ENCODE measurements around the gene PAMR1. TPM values are rescaled to one million over a fixed set of nuclear protein-coding genes. Genes with fewer than 3 reads are reported as not detected.
A peak's percentile ranks its signal among the peaks of the same experiment; 100 is the strongest.

PAMR1 gene
- total and polyA plus RNA-seq, 2 experiments from 2014 or later: 119 to 151 TPM

DNA sequence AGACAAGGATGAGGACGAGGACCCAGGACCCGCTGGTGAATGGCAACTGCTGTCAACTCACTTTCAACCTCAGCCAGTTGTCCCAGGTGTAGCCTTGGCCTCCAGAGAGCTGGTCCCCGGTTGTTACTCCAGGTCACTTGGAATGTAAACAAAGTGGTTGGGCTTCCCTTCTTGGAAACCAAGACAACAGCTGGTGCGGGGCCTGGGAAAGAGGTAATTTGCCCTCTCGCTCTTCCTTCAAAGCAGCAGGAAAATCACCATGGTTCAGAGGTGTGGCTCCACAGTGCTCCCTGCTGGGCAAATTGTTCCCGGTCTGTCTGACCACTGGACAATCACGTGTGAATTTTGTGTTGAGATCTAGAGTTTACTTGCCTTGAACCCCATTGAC is 121.0 kb downstream of the PAMR1 start:
- DNase-seq: peak; percentile 68
- H3K4me2 ChIP-seq (ENCODE audit: unreplicated experiment): no peak overlapping the region
- H3K4me3 ChIP-seq: no peak overlapping the region
- peak overlapping the region; percentile 40; the same call in 1 of the 2 replicates for H2AFZ ChIP-seq
- H3K27ac ChIP-seq: no peak overlapping the region
- no peaks in the 10 kb centered on the region for H3K9me2 ChIP-seq (ENCODE audit: insufficient read depth)
- WGBS, 2 experiments (ENCODE audit: low coverage in 1 of 2, low lambda C conversion rate in 2 of 2, missing lambda C conversion rate in 2 of 2): 49 to 55% methylated on average over 7 of the region's 7 CpGs
- H3K36me3 ChIP-seq (ENCODE audit: low read depth): no peaks in the 10 kb centered on the region
- H3K27me3 ChIP-seq (replicated peaks; ENCODE audit: insufficient read depth): no peaks in the 10 kb centered on the region
- H3K79me2 ChIP-seq (ENCODE audit: insufficient read depth): no peaks in the 10 kb centered on the region
- no peak overlapping the region for H3K9ac ChIP-seq
- no peaks in the 10 kb centered on the region for H3K4me1 ChIP-seq (ENCODE audit: insufficient read depth)
- H3F3A ChIP-seq (ENCODE audit: insufficient read depth): no peaks in the 10 kb centered on the region; the same call in 1 of the 2 replicates
- no peaks in the 10 kb centered on the region for H4K20me1 ChIP-seq (ENCODE audit: insufficient read depth)
- H3K9me3 ChIP-seq (ENCODE audit: low read depth): no peaks in the 10 kb centered on the region
- in situ Hi-C loops (cut with MboI): loop anchor here (25.0 kb wide), 1 partner anchor 817 kb away; no protein-coding TSS in a partner anchor
- TF ChIP-seq EZH2 (IDR thresholded peaks at IDR 0.05; ENCODE audit: insufficient read depth, poor library complexity, severe bottlenecking): no peak
- no peak for TF ChIP-seq EZH2phosphoT487 (IDR thresholded peaks at IDR 0.05; ENCODE audit: insufficient read depth, low read depth)

DNA sequence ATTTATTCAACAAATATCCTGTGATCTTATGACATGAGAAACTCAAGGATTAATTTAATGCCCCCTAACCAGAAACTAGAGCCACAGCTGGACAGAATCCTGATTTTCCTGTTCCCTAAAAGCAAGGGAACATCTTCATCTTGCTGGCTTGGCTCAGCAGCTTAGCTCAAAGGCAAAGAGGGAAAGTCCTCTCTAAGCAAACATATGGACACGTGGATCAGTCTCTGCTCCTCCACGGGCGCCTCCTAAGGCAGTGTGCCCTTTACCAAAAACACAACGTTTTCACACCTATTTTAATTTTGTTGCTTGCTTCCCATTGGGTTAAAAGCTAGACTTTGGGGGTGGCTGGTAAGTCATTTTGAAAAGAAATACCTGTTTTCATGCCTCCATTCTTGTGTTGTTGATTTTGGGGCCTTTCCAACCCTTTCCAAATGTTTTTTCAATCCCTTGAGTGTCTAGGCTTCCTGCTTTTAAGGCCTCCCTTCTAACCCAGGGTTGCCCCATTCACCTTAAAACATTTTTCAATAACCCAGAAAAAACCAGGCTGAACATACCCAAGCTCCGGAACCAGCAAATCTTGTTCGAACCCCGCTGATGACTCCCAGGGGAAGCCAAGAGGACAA is 121.5 kb downstream of the PAMR1 start:
- Histone ChIP-seq H3K27ac (no peak overlapping the region), H3K27me3 (replicated peaks; ENCODE audit: insufficient read depth) (no peaks in the 10 kb centered on the region), H3K4me1 (ENCODE audit: insufficient read depth) (peaks cover 4% of the 10 kb centered on the region), H3K9me2 (ENCODE audit: insufficient read depth) (no peaks in the 10 kb centered on the region), H3K9ac (no peak overlapping the region), H4K20me1 (ENCODE audit: insufficient read depth) (no peaks in the 10 kb centered on the region), H2AFZ (no peak overlapping the region), H3K36me3 (ENCODE audit: low read depth) (no peaks in the 10 kb centered on the region), H3K4me2 (ENCODE audit: unreplicated experiment) (no peak overlapping the region), H3K79me2 (ENCODE audit: insufficient read depth) (no peaks in the 10 kb centered on the region), H3F3A (ENCODE audit: insufficient read depth) (no peaks in the 10 kb centered on the region; the same call in 1 of the 2 replicates), H3K4me3 (no peak overlapping the region), H3K9me3 (ENCODE audit: low read depth) (no peaks in the 10 kb centered on the region)
- DNase-seq: no peak
- WGBS, 2 experiments (ENCODE audit: low coverage in 1 of 2, low lambda C conversion rate in 2 of 2, missing lambda C conversion rate in 2 of 2): 78 to 88% methylated on average over 7 of the region's 7 CpGs
- TF ChIP-seq EZH2 (IDR thresholded peaks at IDR 0.05; ENCODE audit: insufficient read depth, poor library complexity, severe bottlenecking) (no peak), EZH2phosphoT487 (IDR thresholded peaks at IDR 0.05; ENCODE audit: insufficient read depth, low read depth) (no peak)
- in situ Hi-C loops (cut with MboI): loop anchor here (25.0 kb wide), 1 partner anchor 817 kb away; no protein-coding TSS in a partner anchor

DNA sequence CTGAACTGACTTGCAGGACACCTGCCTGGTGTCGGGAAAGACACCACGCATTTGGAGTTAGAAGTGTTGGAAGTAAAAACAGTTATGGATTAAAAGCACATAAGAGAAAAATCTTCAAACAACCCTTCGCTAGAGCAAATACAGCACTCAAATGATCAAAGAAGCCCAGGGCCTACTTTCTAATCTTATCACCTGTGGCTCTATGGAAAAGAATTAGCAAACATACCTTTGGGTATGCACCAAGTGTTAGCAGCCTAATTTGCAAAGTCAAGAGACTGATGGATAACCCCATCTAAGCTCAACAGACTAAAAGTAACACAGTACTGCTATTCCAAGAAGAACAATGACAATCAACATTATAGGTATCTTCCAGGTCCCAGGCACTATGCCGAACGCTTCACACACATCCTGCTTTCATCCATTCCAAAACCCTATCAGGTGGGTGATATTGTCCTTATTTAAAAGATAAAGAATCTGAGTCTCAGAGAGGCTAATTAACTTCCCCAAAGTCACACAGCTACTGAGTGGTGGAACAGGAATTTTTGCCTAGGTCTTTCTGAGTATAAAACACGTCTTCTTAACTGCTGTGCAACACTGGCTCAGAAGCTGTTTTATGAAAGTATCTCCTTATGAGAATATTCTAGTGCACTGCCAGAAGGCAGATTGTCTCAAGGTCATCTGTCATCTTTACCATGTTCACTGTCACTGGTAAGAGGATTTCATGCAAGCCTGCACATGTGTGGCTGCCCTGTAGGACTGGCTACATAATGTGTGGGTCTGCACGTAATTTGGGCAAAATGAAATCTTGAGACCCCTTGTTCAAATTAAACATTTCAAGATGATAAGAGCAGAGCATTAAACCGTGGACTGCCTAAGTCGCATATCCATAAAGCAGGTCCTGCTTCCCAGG is 122.4 kb downstream of the PAMR1 start:
- H3K9ac ChIP-seq: no peak overlapping the region
- in situ Hi-C loops (cut with MboI): loop anchor here (25.0 kb wide), 1 partner anchor 816 kb away; no protein-coding TSS in a partner anchor

GRCh38 chr11:35398881-35399280 is 126.5 kb downstream of the PAMR1 start:
- in situ Hi-C loops (cut with MboI): loop anchor here (10.0 kb wide), 1 partner anchor 404 kb away; no protein-coding TSS in a partner anchor
- H3K27me3 ChIP-seq (replicated peaks; ENCODE audit: insufficient read depth): no peaks in the 10 kb centered on the region
- TF ChIP-seq EZH2phosphoT487 (IDR thresholded peaks at IDR 0.05; ENCODE audit: insufficient read depth, low read depth) (no peak), EZH2 (IDR thresholded peaks at IDR 0.05; ENCODE audit: insufficient read depth, poor library complexity, severe bottlenecking) (no peak)
- H4K20me1 ChIP-seq (ENCODE audit: insufficient read depth): no peaks in the 10 kb centered on the region
- H3K4me2 ChIP-seq (ENCODE audit: unreplicated experiment): no peak overlapping the region
- H3K4me3 ChIP-seq: no peak overlapping the region
- no peaks in the 10 kb centered on the region for H3K79me2 ChIP-seq (ENCODE audit: insufficient read depth)
- H3K36me3 ChIP-seq (ENCODE audit: low read depth): no peaks in the 10 kb centered on the region
- no peaks in the 10 kb centered on the region for H3K9me3 ChIP-seq (ENCODE audit: low read depth)
- no peaks in the 10 kb centered on the region; the same call in 1 of the 2 replicates for H3F3A ChIP-seq (ENCODE audit: insufficient read depth)
- H2AFZ ChIP-seq: 0 out of 2 replicates have a peak overlapping the region, but pooled peaks have one; percentile 14
- H3K9me2 ChIP-seq (ENCODE audit: insufficient read depth): no peaks in the 10 kb centered on the region
- peaks cover 9% of the 10 kb centered on the region for H3K4me1 ChIP-seq (ENCODE audit: insufficient read depth)
- H3K27ac ChIP-seq: no peak overlapping the region
- peak; percentile 46 for DNase-seq
- no peak overlapping the region for H3K9ac ChIP-seq
- 4 to 17% methylated on average over 1 of the region's 1 CpG for WGBS, 2 experiments (ENCODE audit: low coverage in 1 of 2, low lambda C conversion rate in 2 of 2, missing lambda C conversion rate in 2 of 2)

More for the DNA sequence above, 122.4 kb downstream of the PAMR1 start:
- H3K4me3 ChIP-seq: no peak overlapping the region
- no peak overlapping the region for H3K4me2 ChIP-seq (ENCODE audit: unreplicated experiment)
- TF ChIP-seq EZH2 (IDR thresholded peaks at IDR 0.05; ENCODE audit: insufficient read depth, poor library complexity, severe bottlenecking) (no peak), EZH2phosphoT487 (IDR thresholded peaks at IDR 0.05; ENCODE audit: insufficient read depth, low read depth) (no peak)
- DNase-seq: no peak
- no peaks in the 10 kb centered on the region; the same call in 1 of the 2 replicates for H3F3A ChIP-seq (ENCODE audit: insufficient read depth)
- no peaks in the 10 kb centered on the region for H3K9me2 ChIP-seq (ENCODE audit: insufficient read depth)
- peaks cover 9% of the 10 kb centered on the region for H3K4me1 ChIP-seq (ENCODE audit: insufficient read depth)
- H2AFZ ChIP-seq: no peak overlapping the region
- 94 to 96% methylated on average over 9 of the region's 9 CpGs for WGBS, 2 experiments (ENCODE audit: low coverage in 1 of 2, low lambda C conversion rate in 2 of 2, missing lambda C conversion rate in 2 of 2)
- no peak overlapping the region for H3K27ac ChIP-seq
- H3K27me3 ChIP-seq (replicated peaks; ENCODE audit: insufficient read depth): no peaks in the 10 kb centered on the region
- no peaks in the 10 kb centered on the region for H4K20me1 ChIP-seq (ENCODE audit: insufficient read depth)
- no peaks in the 10 kb centered on the region for H3K9me3 ChIP-seq (ENCODE audit: low read depth)
- H3K79me2 ChIP-seq (ENCODE audit: insufficient read depth): no peaks in the 10 kb centered on the region
- H3K36me3 ChIP-seq (ENCODE audit: low read depth): no peaks in the 10 kb centered on the region
